Prostate gland (tissue), 2 donors: ENCODE measurements around the gene ACRBP. TPM values are rescaled to one million over a fixed set of nuclear protein-coding genes. Genes with fewer than 3 reads are reported as not detected.

Experiments
- DNase-seq: peaks from one replicate; pipeline ENCODE4 v3.0.0-alpha.2; 2019; ENCODE audit warnings: low spot score
- H3K27ac ChIP-seq, 2 donors: fragments of 200-600 bp; sonication (generic); 2 replicates each; pipeline ENCODE4 v1.5.1; 2017 to 2019
- H3K27me3 ChIP-seq: fragments of 200-600 bp; sonication (generic); replicated peaks from 2 replicates; pipeline ENCODE4 v1.5.1; 2019; ENCODE audit not compliant: insufficient read depth
- H3K36me3 ChIP-seq, 2 donors: fragments of 200-600 bp; sonication (generic); 1 replicate in 1 of 2; 2 replicates in 1 of 2; pipeline versions ENCODE4 v1.5.1 to v1.8.1; 2017 to 2019
- H3K4me1 ChIP-seq: fragments of 200-600 bp; sonication (generic); replicated peaks from 2 replicates; pipeline ENCODE4 v1.5.1; 2019
- H3K4me3 ChIP-seq, 2 donors: fragments of 200-600 bp; sonication (generic); 2 replicates each; pipeline ENCODE4 v1.5.1; 2017 to 2019
- H3K9me3 ChIP-seq: fragments of 200-600 bp; sonication (generic); 2 replicates; pipeline ENCODE4 v1.5.1; 2017
- CTCF ChIP-seq, 4 experiments: fragments of 200-600 bp in 2 of 4; fragments of 450-650 bp in 2 of 4; sonication (generic) in 2 of 4; IDR thresholded peaks; 1 replicate in 3 of 4; 2 replicates in 1 of 4; pipeline ENCODE4 v1.5.1; 2016 to 2019; ENCODE audit warnings: antibody characterized with exemption in 4 of 4, mild to moderate bottlenecking in 2 of 4, moderate library complexity in 2 of 4
- POLR2A ChIP-seq: fragments of 450-650 bp; IDR thresholded peaks from one replicate; pipeline ENCODE4 v1.6.1; 2016; ENCODE audit warnings: antibody characterized with exemption, mild to moderate bottlenecking
- POLR2AphosphoS5 ChIP-seq: sonication (generic); formaldehyde crosslinking; IDR thresholded peaks from one replicate; pipeline ENCODE4 v1.6.1; 2017; ENCODE audit warnings: antibody characterized with exemption
- WGBS: methylation state at CpG from one replicate; pipeline ENCODE4 v1.1.5; 2018; 5-methylcytosine and 5-hydroxymethylcytosine counted together
- intact Hi-C: fragments of 100-400 bp; cut with DNase I; formaldehyde crosslinking; loops from one replicate; pipeline ENCODE4 v1.14.2; 2022
- total RNA-seq, 2 donors: library from RNA; depleted of rRNA; stranded (reverse); fragments of >200 nt; gene quantifications; one replicate each; pipeline ENCODE4 v1.1.0, GENCODE V29; 2016

Gene ACRBP
- total RNA-seq, 2 donors from 2014 or later: 2.3 to 49.6 TPM

GRCh38 chr12:6643569-6644256 lies 3.5 kb downstream of the ACRBP start:
- 81% methylated on average over 6 of the region's 6 CpGs for WGBS
- Histone ChIP-seq H3K27ac (no peak overlapping the region), H3K4me3 (no peak overlapping the region), H3K4me1 (no peaks in the 10 kb centered on the region), H3K9me3 (no peaks in the 10 kb centered on the region), H3K36me3 (no peaks in the 10 kb centered on the region), H3K27me3 (no peaks in the 10 kb centered on the region)
- intact Hi-C loops: no loop called here
- no peak for DNase-seq
- TF ChIP-seq POLR2AphosphoS5 (no peak), POLR2A (no peak), CTCF (IDR thresholded peaks at IDR 0.05) (no peak)

GRCh38 chr12:6641131-6641530 lies 6.1 kb downstream of the ACRBP start:
- WGBS: 38% methylated on average over 4 of the region's 4 CpGs
- no peak for DNase-seq

GRCh38 chr12:6640497-6640896 lies 6.7 kb downstream of the ACRBP start:
- DNase-seq: no peak
- H3K9me3 ChIP-seq: no peaks in the 10 kb centered on the region
- TF ChIP-seq CTCF (IDR thresholded peaks at IDR 0.05): no peak
- no peak for TF ChIP-seq POLR2AphosphoS5
- TF ChIP-seq POLR2A: no peak
- no peaks in the 10 kb centered on the region for H3K36me3 ChIP-seq
- 86% methylated on average over 4 of the region's 4 CpGs for WGBS
- no peak overlapping the region for H3K27ac ChIP-seq
- no peaks in the 10 kb centered on the region for H3K4me1 ChIP-seq
- H3K27me3 ChIP-seq: no peaks in the 10 kb centered on the region
- intact Hi-C loops: no loop called here
- H3K4me3 ChIP-seq: no peak overlapping the region

More at GRCh38 chr12:6641131-6641530, 6.1 kb downstream of the ACRBP start:
- H3K36me3 ChIP-seq: no peaks in the 10 kb centered on the region
- intact Hi-C loops: no loop called here
- H3K9me3 ChIP-seq: no peaks in the 10 kb centered on the region
- no peak overlapping the region for H3K4me3 ChIP-seq
- H3K27ac ChIP-seq: no peak overlapping the region
- no peaks in the 10 kb centered on the region for H3K4me1 ChIP-seq
- no peaks in the 10 kb centered on the region for H3K27me3 ChIP-seq
- TF ChIP-seq POLR2A (no peak), CTCF (IDR thresholded peaks at IDR 0.05) (no peak), POLR2AphosphoS5 (no peak)

GRCh38 chr12:6639151-6639801 lies 8.0 kb downstream of the ACRBP start:
- no peaks in the 10 kb centered on the region for H3K36me3 ChIP-seq
- no peak for DNase-seq
- WGBS: 89% methylated on average over 11 of the region's 11 CpGs
- H3K9me3 ChIP-seq: no peaks in the 10 kb centered on the region
- H3K27me3 ChIP-seq: no peaks in the 10 kb centered on the region
- TF ChIP-seq CTCF (IDR thresholded peaks at IDR 0.05): no peak
- no peak for TF ChIP-seq POLR2AphosphoS5
- TF ChIP-seq POLR2A: no peak
- H3K4me3 ChIP-seq: no peak overlapping the region
- no peak overlapping the region for H3K27ac ChIP-seq
- intact Hi-C loops: no loop called here
- no peaks in the 10 kb centered on the region for H3K4me1 ChIP-seq

- no peaks in the 10 kb centered on the region for H3K9me3 ChIP-seq
- TF ChIP-seq POLR2AphosphoS5 (no peak), POLR2A (no peak), CTCF (IDR thresholded peaks at IDR 0.05) (no peak)
Observed at GRCh38 chr12:6638305-6638704, 8.9 kb downstream of the ACRBP start.

More at GRCh38 chr12:6638305-6638704, 8.9 kb downstream of the ACRBP start:
- WGBS: 80% methylated on average over 9 of the region's 9 CpGs
- no peaks in the 10 kb centered on the region for H3K27me3 ChIP-seq
- no peak overlapping the region for H3K27ac ChIP-seq
- intact Hi-C loops: no loop called here
- no peaks in the 10 kb centered on the region for H3K4me1 ChIP-seq
- H3K4me3 ChIP-seq: no peak overlapping the region
- no peak for DNase-seq
- H3K36me3 ChIP-seq: no peaks in the 10 kb centered on the region
